Activated T-helper 1 cell treated with Interleukin-2 at 50 U/mL for 16 hours (primary cell): ENCODE measurements around the gene POLR2L.

Experiments used
- DNase-seq: peaks from one replicate; pipeline ENCODE4 v3.0.0-alpha.2; 2020; ENCODE audit warnings: low read depth

Gene POLR2L

DNA sequence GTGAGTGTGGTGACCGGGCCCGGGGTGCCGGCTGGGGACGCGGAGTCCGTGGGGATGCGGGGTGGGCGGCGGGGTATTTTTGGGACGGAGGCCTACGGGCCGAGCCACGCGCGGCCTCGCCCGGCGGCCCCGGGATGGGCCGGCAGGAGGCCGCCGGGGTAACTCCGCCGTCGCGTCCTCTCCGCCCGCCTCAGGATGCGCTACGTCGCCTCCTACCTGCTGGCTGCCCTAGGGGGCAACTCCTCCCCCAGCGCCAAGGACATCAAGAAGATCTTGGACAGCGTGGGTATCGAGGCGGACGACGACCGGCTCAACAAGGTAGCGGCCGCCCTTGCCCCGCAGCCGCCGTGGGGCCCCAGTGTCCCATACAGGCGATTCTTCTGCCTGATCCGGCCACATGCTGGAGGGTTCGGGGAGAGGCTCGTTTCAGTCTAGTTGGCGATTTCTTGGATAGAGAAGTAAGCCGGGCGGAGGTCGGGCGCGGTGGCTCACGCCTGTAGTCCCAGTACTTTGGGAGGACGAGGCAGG, 32.2 kb downstream of the POLR2L start:
- no peak for DNase-seq

DNA sequence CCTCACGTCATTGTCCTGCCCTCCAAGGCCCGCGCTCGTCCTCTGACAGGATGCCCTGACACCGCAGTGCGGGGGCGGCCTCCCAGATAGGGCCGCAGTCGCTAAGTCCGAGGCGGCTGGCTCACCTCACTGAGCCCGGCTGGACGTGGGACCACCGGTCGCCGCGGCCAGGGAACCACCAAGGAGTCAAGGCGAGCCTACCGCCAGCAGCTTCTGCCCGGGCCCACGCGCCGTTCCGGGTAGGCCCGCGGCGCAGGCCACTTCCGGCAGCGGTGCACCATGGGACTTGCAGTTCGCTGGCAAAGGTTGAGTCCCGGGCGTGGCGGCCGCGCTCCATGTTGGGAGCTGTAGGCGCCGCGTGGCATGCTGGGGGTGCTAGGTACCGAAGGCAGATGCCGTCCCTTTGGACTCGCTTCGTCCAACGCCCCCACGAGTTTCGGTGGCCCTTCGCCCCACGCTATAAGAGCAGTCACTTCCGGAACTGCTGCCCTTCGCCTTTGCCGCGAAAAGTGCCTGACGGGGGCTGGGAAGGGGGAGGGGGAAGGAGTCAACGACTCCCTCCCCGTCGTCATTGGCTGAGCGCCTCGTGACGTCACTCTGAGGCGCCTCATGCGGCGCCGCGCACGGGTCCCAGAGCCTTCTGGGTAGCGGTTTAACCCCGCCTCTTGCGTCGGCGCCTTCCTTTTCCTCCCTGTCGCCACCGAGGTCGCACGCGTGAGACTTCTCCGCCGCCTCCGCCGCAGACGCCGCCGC, 32.9 kb downstream of the POLR2L start, which contains the start of gene RPLP2:
Gene RPLP2 (plus strand): TSS at position 681 of the 753 bp plus-strand sequence. CDS start 268 bp downstream, outside the sequence.
- DNase-seq = peak; percentile 96

DNA sequence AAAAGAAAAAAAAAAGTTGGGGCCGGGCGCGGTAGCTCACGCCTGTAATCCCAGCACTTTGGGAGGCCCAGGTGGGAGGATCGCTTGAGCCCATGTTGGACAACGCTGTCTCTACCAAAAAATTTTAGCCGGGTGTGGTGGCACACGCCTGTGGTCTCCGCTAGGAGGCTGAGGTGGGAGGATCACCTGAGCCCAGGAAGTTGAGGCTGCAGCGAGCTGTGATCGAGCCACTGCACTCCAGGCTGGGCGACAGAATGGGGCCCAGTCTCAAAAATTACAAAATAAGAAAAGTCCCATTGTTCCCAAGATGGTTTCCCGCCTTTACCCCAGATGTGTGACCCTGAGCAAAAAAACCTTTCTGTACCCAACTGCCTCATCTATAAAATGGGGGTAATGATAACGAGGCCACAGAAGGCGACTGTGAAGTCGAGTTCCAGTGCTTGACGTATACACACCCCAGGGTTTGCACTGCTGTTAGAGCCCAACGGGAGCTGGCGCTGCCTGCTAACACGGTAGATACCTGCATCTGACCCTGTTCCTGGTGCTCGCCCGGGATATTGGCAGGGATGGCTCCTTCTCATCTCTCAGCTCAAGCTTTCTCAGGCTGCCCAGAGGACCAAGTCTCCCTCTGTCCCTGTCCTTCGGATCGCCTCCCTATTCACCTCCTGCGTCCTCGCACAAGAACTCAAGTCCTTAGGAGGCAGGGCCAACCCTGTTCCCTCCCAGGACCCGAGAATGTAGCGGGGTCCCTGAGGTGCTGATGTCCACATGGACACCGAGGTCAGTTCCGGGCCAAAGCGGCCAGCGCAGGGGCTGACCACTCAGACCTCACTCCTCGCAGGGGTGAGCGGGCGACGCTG, 33.7 kb downstream of the POLR2L start:
- no peak for DNase-seq

DNA sequence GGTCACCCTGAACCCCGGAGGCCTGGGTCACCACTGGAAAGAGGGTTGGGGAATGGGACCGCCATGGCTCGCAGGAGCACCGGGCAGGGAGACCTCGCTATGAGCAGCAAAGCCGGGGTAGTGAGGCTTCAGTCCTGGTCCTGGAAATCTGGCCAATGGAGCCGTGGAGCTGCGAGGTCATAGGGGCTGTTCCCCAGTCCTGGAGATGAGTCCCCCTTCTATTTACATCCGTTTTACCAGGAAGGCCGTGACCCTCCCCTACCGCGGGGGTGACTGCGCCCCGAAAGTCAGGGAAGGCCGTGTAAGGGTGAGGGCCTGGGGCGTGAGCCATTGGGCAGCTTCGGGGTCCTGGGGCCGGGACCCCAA, 37.7 kb downstream of the POLR2L start:
- no peak for DNase-seq

DNA sequence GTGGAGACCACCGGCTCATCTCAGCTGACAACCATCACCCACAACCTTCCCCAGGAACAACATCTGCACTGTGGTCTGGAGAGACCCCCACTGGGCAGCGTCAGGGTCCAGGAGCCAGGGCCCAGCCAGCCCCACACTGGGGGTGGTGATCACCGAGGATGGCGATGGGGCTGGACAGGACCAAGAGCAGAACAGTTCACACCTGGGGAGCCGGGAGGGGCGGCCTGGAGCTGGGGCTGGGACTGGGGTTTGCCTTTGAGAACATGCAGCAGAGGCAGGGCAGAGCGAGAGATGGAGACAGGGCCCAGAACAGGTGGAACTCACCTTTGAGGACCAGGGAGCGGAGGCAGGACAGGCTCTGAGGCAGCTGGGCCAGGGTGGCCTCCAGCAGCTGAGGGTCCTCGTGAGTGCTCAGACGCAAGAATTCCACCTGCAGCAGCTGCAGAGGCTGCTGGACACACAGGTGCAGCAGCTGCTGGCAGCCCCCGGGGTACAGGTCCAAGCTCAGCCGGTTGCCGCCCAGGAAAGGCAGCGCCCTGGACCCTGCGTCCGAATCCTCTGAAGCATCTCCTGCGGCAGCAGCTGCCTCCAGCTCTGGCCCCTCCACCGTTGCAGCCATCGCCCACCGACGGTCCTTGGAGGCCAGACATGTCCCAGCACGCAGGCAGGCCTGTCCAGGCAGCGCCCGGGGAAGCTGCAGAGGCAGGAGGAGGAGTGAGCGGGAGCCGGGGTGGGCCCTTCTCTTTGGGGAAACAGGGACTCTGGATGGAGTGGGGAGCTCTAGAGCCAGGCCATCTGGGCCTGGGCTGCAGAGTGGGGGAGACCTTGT, 38.3 kb downstream of the POLR2L start:
- DNase-seq = no peak

DNA sequence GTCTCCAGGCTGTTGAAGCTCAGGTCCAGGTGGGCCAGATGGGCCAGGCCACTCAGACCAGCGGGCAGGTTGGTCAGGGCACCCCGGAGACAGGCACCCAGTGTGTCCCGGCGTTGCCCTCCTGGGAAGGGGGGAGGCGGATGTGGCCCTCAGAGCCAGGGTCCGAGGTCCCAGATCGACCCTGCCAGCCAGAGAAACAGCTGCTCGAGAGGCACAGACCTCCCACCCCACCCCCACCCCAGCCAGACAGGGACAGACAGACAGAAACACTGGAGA, 38.9 kb downstream of the POLR2L start:
- DNase-seq = no peak

DNA sequence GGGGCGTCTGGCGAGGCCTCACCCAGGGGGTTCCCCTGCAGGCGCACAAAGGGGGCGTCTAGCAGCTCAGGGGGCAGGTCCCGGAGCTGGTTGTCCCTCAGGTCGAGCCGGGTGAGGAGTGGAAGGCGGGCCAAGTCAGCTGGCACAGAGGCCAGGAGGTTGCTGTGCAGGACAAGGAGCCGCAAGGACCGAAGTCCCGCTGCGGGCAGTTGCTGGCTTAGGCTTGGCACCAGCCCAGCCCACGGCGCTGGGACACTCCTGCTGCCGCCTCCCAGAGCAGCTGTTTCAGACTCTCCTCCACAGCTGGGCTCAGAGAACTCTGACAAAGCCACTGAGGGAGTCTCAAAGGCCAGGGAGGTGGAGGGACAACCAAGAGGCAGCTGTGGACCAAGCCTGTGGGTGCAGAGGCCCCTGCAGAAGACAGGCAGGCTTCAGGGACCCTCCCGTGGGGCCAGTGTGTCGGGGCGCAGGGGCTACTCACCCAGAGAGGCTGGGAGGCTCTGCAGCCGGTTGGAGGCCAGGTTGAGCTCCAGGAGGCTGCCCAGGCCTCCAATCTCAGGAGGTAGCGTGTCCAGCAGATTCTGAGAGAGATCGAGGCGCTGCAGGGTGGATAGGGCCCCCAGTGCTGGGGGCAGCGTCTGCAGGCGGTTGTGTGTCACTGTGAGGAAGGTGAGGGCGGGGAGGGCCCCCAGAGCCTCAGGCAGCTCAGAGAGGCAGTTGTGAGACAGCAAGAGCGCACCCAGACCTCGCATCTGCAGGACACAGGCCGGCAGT, 39.4 kb downstream of the POLR2L start:
- DNase-seq = no peak

DNA sequence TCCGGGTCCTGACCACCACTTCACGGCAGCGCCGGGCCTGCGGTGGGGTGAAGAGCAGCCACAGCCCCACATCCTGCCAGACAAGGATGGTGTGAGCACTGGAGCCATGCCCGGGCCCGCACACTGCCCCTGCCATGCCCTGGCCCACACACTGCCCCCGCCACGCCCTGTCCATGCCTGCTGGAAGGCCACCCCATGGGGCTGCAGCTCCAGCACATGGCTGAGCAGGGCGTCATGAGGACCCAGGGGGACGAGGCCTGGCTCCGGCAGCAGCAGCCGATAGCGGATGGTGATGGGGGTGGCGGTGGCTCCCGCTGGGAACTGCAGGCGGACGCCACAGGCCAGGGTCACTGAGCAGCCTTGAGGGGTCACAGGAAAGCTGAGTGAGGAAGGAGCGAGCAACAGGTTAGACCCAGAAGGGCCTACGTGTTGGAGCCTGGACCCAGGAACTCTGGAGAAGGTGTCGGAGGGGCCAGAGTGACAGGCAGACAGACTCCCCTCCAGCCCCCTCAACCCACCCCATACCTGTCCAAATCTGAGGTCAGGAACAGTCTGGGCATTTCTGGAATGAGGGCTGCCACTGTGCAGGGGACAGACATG, 40.2 kb downstream of the POLR2L start:
- no peak for DNase-seq

DNA sequence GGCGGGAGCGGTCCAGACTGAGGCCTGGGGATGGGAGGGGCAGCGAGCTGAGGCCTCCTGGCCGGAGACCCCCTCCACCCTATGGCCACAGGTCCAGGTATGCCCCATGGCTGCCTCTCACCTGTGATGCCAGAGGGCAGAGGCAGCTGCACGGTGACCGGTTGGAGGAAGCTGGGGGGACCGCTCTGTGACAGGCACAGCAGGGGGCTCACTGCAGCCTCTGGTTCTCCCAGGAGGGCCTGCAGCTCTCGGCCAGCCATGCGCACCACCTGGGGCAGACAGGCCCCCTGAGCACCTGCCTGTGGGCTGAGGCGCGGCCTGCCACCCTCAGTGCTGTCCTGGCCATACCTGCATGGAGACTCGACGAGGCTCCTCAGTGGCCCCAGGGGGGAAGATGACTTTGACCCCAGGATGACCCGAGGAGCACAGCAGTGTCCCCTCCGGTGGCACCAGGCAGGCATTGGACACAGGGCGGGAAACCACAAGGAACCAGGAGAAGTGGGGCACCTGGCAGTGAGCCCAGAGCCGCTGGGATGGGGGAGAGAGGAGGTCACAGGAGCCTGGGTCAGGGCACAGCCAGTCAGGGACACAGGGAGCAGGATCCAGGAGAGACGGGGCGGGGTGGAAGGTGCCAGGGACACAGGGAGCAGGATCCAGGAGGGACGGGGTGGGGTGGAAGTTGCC, 41.1 kb downstream of the POLR2L start:
- no peak for DNase-seq

DNA sequence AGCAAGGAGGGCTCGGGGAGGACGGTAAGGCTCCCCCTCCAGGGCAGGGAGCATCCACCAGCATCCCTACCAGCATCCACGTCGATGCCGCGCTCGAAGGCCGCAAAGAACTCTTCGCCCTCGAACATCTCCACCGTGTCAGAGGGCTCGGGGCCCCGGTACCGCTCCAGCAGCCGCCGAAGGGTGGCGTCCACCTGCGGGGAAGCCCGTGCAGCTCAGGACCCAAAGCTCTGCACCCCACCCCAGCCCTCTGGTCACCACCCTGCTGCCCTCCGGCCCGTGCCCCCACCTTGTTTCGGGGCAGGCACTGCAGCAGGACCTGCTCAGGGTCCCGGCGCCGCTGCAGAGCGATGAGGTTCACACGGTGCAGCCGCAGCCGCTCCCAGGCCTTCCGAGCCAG, 41.9 kb downstream of the POLR2L start:
- no peak for DNase-seq

DNA sequence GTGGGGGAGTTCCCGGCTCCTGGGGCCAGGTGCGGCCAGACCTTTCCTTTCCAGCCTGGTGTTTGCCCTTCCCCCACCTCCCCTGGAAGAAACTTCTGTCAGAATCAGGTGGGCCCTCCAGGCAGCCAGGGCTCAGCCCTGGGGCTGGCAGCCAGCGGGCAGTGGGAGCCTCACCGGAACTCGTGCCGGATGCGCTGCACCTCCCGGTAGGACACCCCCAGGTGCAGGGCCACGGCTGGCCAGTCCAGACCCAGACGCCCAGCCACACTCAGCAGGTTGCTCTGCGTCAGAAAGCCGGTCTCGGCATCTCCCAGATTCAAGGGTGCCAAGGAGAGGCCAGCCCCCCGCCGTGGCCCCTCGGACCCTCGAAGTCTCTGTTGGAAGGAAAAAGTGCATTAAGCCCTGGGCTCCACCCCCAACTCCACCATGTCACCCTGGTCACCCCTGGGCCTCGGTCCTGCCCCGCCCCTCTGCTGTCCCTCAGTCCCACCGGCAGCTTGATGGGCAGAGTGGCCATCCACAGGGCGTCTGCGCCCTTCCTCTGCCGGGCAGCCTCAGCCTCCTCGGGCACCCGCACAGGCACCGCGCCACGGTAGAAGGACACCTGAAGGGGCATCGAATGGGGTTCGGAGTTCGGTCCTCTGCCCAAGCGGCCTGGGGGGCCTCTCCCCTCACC, 42.5 kb downstream of the POLR2L start:
- no peak for DNase-seq

DNA sequence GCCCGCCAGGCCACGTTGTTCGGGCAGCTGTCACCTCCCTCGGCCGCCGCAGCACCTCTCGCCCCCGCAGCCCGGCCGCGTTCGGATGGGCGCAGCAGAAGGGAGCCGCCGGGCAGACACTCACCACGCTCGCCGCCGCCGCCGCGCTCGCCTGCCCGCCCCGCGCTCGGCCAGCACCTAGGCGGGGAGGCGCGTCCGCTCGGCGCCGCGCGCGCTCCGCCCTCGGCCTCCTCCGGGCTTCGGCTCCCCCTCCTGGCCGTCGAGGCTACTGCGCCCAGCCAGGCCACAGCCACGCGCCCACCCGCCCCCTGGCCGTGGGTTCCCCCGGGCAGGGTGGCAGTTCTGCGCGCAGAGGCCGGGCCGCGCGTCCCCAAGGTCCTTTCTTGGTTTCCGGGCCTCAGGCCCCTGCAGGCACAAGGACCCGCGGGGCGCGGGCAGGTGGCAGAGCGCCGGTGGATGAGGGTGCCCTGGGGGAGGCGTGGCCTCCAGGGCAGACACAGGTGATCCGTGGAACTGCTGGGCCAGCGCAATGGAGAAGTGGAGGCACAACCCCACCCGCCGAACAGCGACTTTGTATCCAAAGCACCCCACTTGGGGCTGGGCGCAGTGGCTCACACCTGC, 44.1 kb downstream of the POLR2L start, which contains the start of gene SLC25A22:
Gene SLC25A22 (minus strand): TSS at position 189 of the 621 bp plus-strand sequence. CDS start 3,275 bp downstream, outside the sequence.
- peak; percentile 78 for DNase-seq

DNA sequence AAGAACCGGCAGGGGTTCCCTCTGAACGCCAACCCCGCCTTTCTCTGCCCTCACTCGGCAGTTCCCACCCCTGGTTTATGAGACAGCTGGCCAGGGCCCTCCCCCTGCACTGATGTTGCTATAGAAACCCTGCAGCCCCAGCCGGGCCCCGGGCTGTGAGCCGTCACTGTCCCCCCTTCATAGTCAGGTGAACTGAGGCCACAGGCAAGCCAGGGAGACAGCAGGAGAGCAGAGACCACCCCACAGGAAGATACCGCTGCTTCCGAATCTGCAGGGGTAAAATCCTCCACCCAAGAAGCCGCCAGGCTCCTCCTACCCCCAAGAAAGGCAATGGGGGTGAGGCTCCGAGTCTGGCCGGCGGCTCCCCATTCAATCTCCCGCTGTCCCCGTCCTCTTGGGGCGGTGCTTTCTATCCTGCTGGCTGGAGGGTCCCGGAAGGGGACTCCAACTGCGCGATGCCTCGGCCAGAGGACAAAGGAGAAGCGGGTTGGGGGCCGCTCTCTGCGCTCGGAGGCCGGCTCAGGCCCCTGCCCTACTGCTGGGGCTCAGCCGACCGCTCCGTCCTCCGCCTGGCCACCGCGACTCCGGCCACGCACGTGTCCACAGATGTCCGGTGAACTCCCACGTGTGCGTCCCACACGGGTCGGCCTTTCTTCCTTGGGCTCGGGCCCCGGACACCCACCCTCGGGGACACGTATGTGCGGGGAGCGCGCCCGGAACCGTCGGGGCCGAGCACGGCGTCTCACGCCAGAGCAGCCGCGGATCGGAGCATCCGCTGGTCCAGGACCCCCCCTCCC, 44.8 kb downstream of the POLR2L start:
- DNase-seq = peak; percentile 52

DNA sequence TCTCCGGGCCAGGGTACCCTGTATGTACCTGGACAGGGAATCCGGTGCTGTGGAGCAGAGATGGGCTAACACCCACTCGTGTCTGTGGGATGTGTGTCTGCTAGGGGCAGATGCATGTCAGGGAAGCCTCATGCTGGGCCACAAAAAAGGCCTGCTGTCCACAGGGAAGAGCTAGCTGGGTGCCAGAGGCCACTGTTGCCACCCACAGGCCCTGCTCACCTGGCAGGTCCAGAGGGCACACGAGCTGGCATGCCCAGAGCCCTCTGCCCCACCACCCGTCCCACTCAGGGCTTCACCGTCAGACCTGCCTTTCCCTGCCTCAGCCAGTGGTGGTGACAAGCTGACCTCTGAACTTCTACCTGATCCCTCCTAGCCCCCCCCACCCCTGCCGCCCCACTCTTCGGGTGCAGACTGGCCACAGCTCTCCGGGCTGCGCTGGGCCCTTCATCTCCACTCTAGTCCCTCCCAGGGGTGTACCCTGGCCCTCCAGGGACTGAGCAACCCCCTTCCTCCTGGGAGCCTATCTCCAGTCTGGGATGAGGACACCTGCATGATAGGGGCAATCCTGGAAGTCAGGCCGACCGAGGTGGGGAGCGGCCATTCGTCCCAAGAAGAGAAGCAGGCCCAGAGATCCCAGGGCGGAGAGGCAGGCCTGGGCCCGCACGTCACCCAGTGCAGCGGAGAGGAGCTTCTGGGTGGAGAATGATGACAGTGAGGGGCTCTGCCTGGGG, 45.6 kb downstream of the POLR2L start:
- DNase-seq = no peak

DNA sequence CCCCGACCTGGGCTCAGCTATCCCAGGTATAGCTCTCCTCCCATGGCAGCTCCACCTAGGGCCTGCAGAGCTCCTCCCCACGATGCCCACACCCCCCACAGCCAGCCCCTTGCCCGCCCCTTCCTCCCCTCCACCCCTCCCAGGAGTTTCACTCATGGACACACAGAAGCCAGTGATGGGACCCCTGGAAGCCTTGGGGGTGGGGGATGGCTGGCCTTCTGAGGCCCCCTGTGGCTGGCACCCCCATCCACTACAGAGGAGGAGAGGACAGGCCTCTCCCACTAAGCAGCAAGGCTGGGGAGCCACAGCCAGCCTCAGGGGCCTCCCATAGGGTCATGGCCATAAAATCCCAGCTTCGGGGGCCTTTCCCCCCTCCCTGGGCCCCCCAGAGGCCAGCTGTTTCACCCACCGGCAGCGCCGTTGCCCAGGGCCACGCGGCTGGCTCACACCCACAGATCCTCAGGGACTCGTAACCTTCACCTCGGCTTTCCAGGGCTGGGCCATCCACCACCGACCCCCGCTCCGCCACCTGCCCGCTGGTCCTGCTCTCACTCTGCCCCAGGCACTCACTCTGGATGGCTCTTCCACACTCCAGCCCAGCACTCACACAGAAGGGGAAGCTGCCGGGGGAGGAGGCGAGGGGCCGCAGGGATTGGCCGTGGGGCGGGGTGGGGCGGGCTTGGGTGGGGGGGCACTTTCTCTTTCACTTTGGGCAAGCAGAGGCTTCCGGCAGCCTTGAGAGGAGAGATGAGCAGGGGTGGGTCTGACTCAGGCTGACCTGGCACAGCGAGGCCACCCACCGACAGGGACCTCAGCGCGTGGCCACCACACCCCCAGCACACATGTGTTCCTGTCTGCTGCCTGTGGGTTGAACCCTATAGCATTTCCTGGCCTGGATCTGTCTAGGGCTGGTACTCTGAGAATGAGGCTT, 46.4 kb downstream of the POLR2L start:
- peak; percentile 64 for DNase-seq

DNA sequence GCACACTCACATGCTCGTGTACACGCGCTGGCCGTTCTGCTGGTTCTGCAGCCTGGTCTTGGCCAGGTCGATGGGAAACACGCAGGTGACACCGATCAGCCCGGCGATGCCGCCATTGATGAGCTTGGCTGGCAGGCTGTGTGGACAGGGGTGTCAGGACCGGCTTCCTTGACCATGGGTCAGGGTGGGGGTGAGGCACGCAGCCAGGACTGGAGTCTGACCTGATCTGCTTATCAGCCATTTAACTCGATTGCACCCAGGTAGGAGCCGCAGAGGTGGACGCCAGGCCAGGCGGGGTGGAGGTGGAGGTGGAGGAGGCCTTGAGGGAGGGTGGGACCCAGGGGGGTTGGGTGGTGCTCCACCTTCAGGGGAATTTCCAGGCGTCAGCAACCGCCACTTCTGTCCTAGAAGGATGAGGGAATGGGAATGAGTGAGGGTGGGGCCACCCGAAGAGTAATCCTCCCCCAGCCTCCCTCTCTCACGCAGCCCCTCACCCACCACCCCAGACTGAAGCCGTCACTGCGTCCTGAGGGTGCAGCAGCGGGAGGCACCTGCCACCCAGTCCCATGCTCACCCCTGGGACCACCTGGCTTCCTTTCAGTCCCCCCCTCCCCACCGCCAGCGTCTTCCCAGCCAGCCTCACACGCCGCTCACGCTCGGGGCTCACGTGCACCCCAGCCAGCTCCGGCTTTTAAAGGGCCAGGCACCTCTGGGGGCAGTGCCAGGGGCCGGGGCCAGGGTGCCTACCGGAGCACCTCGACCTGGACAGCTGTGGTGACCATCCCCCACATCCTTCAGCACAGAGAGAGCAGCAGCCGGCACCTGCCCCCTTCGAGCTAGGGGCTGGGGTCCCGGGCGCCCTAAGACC, 47.3 kb downstream of the POLR2L start:
- DNase-seq = no peak
